GM12875 (cell line): ENCODE data around the gene TRERF1.
"Not testable (repeated sequence)": the region's sequence is repeated elsewhere in the genome, so short reads cannot be mapped to it uniquely, and the experiment has no call there.

Experiments
- H3K4me3 ChIP-seq: one replicate; pipeline ENCODE4 v1.5.1; 2011; ENCODE audit warnings: low read depth, low read length, control low read depth
- CTCF ChIP-seq: IDR thresholded peaks from 2 replicates; pipeline ENCODE4 v1.5.1; 2011; ENCODE audit warnings: low read depth, mild to moderate bottlenecking, control low read depth, inconsistent platforms, low read length, moderate library complexity, borderline replicate concordance; ENCODE audit not compliant: insufficient read depth

TRERF1 gene

DNA sequence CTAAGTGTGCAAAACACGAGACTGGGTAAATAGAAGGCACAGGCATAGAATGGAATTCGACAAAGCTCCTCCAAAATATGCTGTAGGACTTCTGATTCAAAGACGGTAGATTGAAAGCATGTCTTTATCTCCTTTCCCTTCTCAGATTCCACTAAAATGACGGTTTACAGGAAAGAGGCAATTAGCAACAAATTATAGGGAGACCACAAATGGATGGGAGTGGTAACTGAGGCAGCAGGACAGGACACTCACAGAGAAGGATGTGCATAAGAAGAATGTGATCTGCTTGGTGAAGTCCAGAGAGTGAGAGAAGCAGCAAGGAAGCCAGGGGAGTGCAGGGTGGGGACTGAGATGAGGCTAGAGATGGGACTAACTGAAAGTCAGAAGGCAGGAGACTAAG is 120.7 kb downstream of the TRERF1 start:
- TF ChIP-seq CTCF, result no peak
- no peak overlapping the region for H3K4me3 ChIP-seq

DNA sequence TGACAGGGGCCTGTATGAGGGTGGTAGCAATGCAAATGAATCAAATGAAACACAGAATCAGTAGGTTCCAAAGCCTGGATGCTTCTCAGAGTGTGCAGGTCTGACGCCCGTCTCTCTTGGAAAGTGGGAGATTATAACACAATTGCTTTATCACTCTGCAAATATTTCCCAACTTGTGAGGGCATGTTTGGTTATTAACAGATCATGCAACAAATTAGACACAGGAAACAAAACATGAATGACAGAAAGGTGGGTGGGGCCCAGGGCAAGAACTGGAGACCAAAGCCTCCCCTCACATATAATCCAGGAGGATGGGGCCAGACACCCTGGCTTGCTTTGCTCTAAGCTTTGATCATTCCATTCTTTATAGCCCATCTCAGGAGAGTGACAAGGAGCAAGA is 125.5 kb downstream of the TRERF1 start:
- no peak for TF ChIP-seq CTCF
- no peak overlapping the region for H3K4me3 ChIP-seq

DNA sequence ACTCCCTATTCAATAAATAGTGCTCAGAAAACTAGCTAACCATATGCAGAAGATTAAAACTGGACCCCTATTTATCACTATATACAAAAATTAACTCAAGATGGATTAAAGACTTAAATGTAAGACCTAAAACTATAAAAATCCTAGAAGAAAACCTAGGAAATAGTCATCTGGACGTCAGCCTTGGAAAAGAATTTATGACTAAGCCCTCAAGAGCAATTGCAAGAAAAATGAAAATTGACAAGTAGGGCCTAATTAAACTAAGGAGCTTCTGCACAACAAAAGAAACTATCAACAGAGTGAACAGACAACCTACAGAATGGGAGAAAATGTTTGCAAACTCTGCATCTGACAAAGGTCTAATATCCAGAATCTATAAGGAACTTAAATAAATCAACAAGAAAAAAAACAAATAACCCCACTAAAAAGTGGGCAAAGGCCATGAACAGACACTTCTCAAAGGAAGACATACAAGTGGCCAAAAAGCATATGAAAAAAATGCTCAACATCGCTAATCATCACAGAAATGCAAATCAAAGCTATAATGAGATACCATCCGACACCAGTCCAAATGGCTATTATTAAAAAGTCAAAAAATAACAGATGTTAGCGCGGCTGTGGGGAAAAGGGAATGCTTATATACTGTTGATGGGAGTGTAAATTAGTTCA is 126.9 kb downstream of the TRERF1 start:
- not testable (repeated sequence) for H3K4me3 ChIP-seq

- H3K4me3 ChIP-seq, result no peak overlapping the region
- 0 out of 2 replicates have a peak, but pooled peaks have one; percentile 12 for TF ChIP-seq CTCF
These were observed 129.1 kb downstream of the TRERF1 start for GRCh38 chr6:42322676-42323075.

DNA sequence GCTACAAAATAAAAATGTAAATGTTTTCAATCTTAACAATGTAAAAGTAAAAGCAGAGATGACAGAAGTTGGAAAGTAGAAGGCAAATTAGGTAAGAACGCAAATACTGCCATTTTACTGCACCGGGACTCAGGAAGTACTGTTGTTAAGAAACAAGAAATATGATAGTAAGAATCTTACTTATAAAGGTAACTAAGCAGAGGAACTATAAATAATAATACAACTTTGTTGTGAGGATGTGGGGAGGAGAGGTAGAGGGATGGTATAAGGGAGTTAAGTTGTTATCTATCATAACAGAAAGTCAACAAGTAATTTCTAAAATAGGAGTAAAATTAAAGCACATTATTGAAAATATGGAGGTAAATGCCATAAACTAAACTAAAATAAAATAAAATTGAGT is 129.8 kb downstream of the TRERF1 start:
- no peak overlapping the region for H3K4me3 ChIP-seq
- TF ChIP-seq CTCF, result no peak

- H3K4me3 ChIP-seq, result no peak overlapping the region
- no peak for TF ChIP-seq CTCF
These were observed 131.0 kb downstream of the TRERF1 start for GRCh38 chr6:42320762-42321161.

GRCh38 chr6:42318480-42318879 is 133.2 kb downstream of the TRERF1 start:
- no peak overlapping the region for H3K4me3 ChIP-seq
- no peak for TF ChIP-seq CTCF

DNA sequence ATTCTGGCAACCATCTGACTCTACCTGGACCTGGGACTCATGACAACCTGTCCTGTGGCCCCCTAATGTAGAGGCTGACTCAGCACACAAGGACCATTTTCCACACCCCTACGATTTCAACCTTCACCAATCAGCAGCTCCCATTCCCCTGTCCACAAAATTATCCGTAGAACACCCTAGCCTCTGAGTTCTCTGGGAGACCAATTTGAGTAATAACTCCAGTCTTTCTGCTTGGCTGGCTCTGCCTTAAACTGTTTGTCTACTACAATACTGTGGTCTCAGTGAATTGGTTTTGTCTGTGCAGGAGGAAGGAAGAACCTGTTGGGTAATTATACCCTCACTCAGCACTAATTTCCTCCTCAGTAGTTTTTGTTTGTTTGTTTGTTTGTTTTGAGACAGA is 134.7 kb downstream of the TRERF1 start:
- H3K4me3 ChIP-seq, result no peak overlapping the region
- TF ChIP-seq CTCF, result no peak
